ENCODE measurements around the gene LIX1.
A peak's percentile ranks its signal among the peaks of the same experiment; 100 is the strongest.

DNA sequence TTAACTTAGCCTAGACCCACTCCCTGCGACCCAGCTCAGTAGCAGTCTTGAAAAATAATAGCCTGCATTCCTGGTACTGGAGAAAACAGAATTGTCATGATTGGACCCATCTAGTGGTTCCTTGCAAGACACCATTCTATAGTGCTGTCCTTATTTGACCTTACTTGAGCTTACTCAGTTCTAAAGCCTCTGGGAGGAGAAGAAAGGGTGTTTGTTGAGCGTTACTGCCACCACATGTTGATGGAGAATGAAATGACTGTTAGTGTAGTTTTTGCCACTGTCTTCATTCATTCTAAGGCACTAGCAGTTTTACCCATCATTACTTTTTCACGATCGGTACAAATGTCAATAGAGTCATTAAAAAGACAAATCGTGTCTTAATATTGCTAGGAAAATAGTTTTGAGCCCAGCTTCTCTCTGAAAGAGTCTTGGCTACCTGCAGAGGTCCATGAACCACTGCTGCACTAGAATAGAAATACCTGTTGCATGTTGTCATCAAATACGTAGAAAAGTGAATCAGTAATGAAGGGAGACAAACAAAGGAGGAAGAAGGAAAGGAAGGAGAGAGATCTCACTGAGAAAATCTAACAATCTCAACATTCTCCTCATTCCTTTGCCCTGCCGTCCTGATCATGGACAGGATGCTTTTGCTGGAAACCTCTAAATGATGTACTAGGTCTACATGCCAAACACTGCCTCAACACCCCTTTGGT is 96.0 kb downstream of the LIX1 start:
- TF ChIP-seq, protein P1, sequence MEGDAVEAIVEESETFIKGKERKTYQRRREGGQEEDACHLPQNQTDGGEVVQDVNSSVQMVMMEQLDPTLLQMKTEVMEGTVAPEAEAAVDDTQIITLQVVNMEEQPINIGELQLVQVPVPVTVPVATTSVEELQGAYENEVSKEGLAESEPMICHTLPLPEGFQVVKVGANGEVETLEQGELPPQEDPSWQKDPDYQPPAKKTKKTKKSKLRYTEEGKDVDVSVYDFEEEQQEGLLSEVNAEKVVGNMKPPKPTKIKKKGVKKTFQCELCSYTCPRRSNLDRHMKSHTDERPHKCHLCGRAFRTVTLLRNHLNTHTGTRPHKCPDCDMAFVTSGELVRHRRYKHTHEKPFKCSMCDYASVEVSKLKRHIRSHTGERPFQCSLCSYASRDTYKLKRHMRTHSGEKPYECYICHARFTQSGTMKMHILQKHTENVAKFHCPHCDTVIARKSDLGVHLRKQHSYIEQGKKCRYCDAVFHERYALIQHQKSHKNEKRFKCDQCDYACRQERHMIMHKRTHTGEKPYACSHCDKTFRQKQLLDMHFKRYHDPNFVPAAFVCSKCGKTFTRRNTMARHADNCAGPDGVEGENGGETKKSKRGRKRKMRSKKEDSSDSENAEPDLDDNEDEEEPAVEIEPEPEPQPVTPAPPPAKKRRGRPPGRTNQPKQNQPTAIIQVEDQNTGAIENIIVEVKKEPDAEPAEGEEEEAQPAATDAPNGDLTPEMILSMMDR (IDR thresholded peaks at IDR 0.05; ENCODE audit: low read length), result peak; percentile 46; the same call in 1 of the 2 replicates
- no peak for TF ChIP-seq EZH2 (IDR thresholded peaks at IDR 0.05; ENCODE audit: borderline replicate concordance, low read length)

Data from OCI-LY1 (cell line).